Activated B cell treated with CpG ODN at 0.5 μM for 24 hours (primary cell): ENCODE results near the gene FPGS. TPM values are rescaled to one million over a fixed set of nuclear protein-coding genes. Genes with fewer than 3 reads are reported as not detected.

Experiments used
- ATAC-seq: fragments of 200-7000 bp; cut with Tn5 transposase; one replicate; pipeline ENCODE4 v1.10.0; 2021; ENCODE audit warnings: low read depth, mild to moderate bottlenecking, moderate library complexity
- CTCF ChIA-PET: fragments of 350-600 bp; sonication (Branson Sonifier 250); formaldehyde crosslinking; loops from one replicate; lab custom pipeline; 2021; ENCODE audit warnings: antibody characterized with exemption; lab: Charles Lee
- POLR2A ChIA-PET: fragments of 350-600 bp; sonication (Branson Sonifier 250); formaldehyde crosslinking; loops from one replicate; lab custom pipeline; 2021; ENCODE audit warnings: antibody characterized with exemption; lab: Charles Lee
- DNase-seq: peaks from one replicate; pipeline ENCODE4 v3.0.0; 2022
- H3K27ac Mint-ChIP-seq: one replicate; pipeline ENCODE4 v1.8.0; 2020; ENCODE audit warnings: mixed read lengths
- H3K27me3 Mint-ChIP-seq: one replicate; pipeline ENCODE4 v1.8.0; 2021; ENCODE audit warnings: mixed read lengths
- H3K36me3 Mint-ChIP-seq: one replicate; pipeline ENCODE4 v1.8.0; 2021; ENCODE audit warnings: low read depth, mixed read lengths
- H3K4me1 Mint-ChIP-seq: one replicate; pipeline ENCODE4 v1.8.0; 2021; ENCODE audit warnings: mixed read lengths
- H3K4me3 Mint-ChIP-seq: one replicate; pipeline ENCODE4 v1.8.0; 2020; ENCODE audit warnings: mild to moderate bottlenecking, mixed read lengths
- H3K9me3 Mint-ChIP-seq: one replicate; pipeline ENCODE4 v1.8.0; 2020; ENCODE audit warnings: mixed read lengths
- CTCF ChIP-seq: fragments of 200-600 bp; IDR thresholded peaks from one replicate; pipeline ENCODE4 v1.8.0; 2022; ENCODE audit warnings: antibody characterized with exemption, mild to moderate bottlenecking
- intact Hi-C: fragments of 100-400 bp; cut with micrococcal nuclease; formaldehyde crosslinking; loops from one replicate; pipeline ENCODE4 v1.15.1; 2024
- total RNA-seq: library from RNA; stranded (reverse); gene quantifications from 2 replicates; pipeline ENCODE4 v1.2.3, GENCODE V29; 2022

Gene FPGS
- total RNA-seq, 1 donor from 2014 or later: 135 TPM

GRCh38 chr9:127761491-127761956 is 41.2 kb upstream of the FPGS start:
- POLR2A ChIA-PET: interaction anchor here (1.3 to 1.4 kb wide), 2 partner anchors 9 to 17 kb away, joined by 3 read pairs; partner anchors contain the start of gene SH2D3C
- peaks cover 41% of the 10 kb centered on the region for H3K4me1 Mint-ChIP-seq
- CTCF ChIA-PET: interaction anchor here (1.1 kb wide), 1 partner anchor 27 kb away, joined by 3 read pairs; the partner anchor contains the start of gene TOR2A
- no peak overlapping the region for H3K4me3 Mint-ChIP-seq
- no peaks in the 10 kb centered on the region for H3K27me3 Mint-ChIP-seq
- ATAC-seq (no peak), DNase-seq (no peak)
- H3K9me3 Mint-ChIP-seq: no peaks in the 10 kb centered on the region
- H3K36me3 Mint-ChIP-seq: peaks cover 59% of the 10 kb centered on the region
- H3K27ac Mint-ChIP-seq: no peak overlapping the region
- intact Hi-C loops: no loop called here
- no peak for TF ChIP-seq CTCF

GRCh38 chr9:127762111-127762676 is 40.5 kb upstream of the FPGS start:
- CTCF ChIA-PET: interaction anchor here (4.1 kb wide), 1 partner anchor 107 kb away, joined by 25 read pairs; no protein-coding TSS in a partner anchor
- Mint-ChIP-seq H3K36me3 (peaks cover 65% of the 10 kb centered on the region), H3K27me3 (no peaks in the 10 kb centered on the region), H3K4me1 (peaks cover 46% of the 10 kb centered on the region), H3K9me3 (no peaks in the 10 kb centered on the region), H3K4me3 (no peak overlapping the region), H3K27ac (peak overlapping the region; percentile 46)
- DNase-seq (no peak), ATAC-seq (no peak)
- no peak for TF ChIP-seq CTCF
- POLR2A ChIA-PET: interaction anchor here (0.6 to 1.4 kb wide), 3 partner anchors 9 to 30 kb away, joined by 3 to 4 read pairs (median 3); partner anchors contain the start of gene SH2D3C
- intact Hi-C loops: no loop called here

- ChIA-PET POLR2A (interaction anchor here (1.8 kb wide), 1 partner anchor 15 kb away, joined by 10 read pairs; the partner anchor contains the start of gene SH2D3C), CTCF (interaction anchor here (0.6 to 4.1 kb wide), 6 partner anchors 15 to 109 kb away, joined by 3 to 25 read pairs (median 3); partner anchors contain the start of genes CDK9 and SH2D3C)
- no peak for DNase-seq
- Mint-ChIP-seq H3K27ac (peak overlapping the region; percentile 60), H3K36me3 (peaks cover 71% of the 10 kb centered on the region), H3K4me3 (no peak overlapping the region), H3K9me3 (no peaks in the 10 kb centered on the region), H3K4me1 (peaks cover 61% of the 10 kb centered on the region), H3K27me3 (no peaks in the 10 kb centered on the region)
- ATAC-seq: peak; percentile 51
- intact Hi-C loops: no loop called here
- no peak for TF ChIP-seq CTCF
These were observed 38.7 kb upstream of the FPGS start for GRCh38 chr9:127763918-127764384.

GRCh38 chr9:127765418-127765817 is 37.3 kb upstream of the FPGS start:
- CTCF ChIA-PET: interaction anchor here (0.8 to 4.1 kb wide), 5 partner anchors 19 to 152 kb away, joined by 3 to 25 read pairs (median 3); partner anchors contain the start of genes ST6GALNAC4 and TOR2A
- Mint-ChIP-seq H3K27ac (no peak overlapping the region), H3K36me3 (peaks cover 70% of the 10 kb centered on the region), H3K27me3 (no peaks in the 10 kb centered on the region), H3K4me1 (peaks cover 74% of the 10 kb centered on the region), H3K9me3 (no peaks in the 10 kb centered on the region), H3K4me3 (no peak overlapping the region)
- POLR2A ChIA-PET: interaction anchor here (0.7 kb wide), 1 partner anchor 94 kb away, joined by 4 read pairs; no protein-coding TSS in a partner anchor
- ATAC-seq (no peak), DNase-seq (no peak)
- intact Hi-C loops: no loop called here
- no peak for TF ChIP-seq CTCF

- Mint-ChIP-seq H3K4me3 (peak overlapping the region; percentile 50), H3K9me3 (no peaks in the 10 kb centered on the region), H3K27me3 (no peaks in the 10 kb centered on the region), H3K4me1 (peaks cover 84% of the 10 kb centered on the region), H3K27ac (peak overlapping the region; percentile 86), H3K36me3 (peaks cover 74% of the 10 kb centered on the region)
- CTCF ChIA-PET: interaction anchor here (0.9 to 1.8 kb wide), 3 partner anchors 17 to 96 kb away, joined by 4 to 5 read pairs (median 5); partner anchors contain the start of gene TOR2A
- intact Hi-C loops: no loop called here
- POLR2A ChIA-PET: interaction anchor here (0.6 to 1.9 kb wide), 4 partner anchors 9 to 17 kb away, joined by 3 to 9 read pairs (median 4); no protein-coding TSS in a partner anchor
- ATAC-seq: no peak
- no peak for DNase-seq
- TF ChIP-seq CTCF: no peak
These were observed 35.3 kb upstream of the FPGS start for GRCh38 chr9:127767410-127767809.
